ENCODE data around the gene AFP.

Gene AFP

GRCh38 chr4:73419106-73420038 lies 16.6 kb upstream of the AFP start:
- H3K4me3 ChIP-seq (replicated peaks in 1 of 2; ENCODE audit: low read depth in 2 of 2, low read length in 2 of 2): no peak overlapping the region
- DNase-seq (ENCODE audit: low read depth in 2 of 2): no peak
- TF ChIP-seq CTCF (IDR thresholded peaks at IDR 0.05; ENCODE audit: low read depth, low read length): no peak

- H3K4me3 ChIP-seq (replicated peaks in 1 of 2; ENCODE audit: low read depth in 2 of 2, low read length in 2 of 2): no peak overlapping the region
- no peak for TF ChIP-seq CTCF (IDR thresholded peaks at IDR 0.05; ENCODE audit: low read depth, low read length)
- no peak for DNase-seq (ENCODE audit: low read depth in 2 of 2)
Observed at GRCh38 chr4:73420615-73421014, 15.4 kb upstream of the AFP start.

GRCh38 chr4:73421708-73422457 lies 14.1 kb upstream of the AFP start:
- no peak for TF ChIP-seq CTCF (IDR thresholded peaks at IDR 0.05; ENCODE audit: low read depth, low read length)
- no peak overlapping the region for H3K4me3 ChIP-seq (replicated peaks in 1 of 2; ENCODE audit: low read depth in 2 of 2, low read length in 2 of 2)
- DNase-seq (ENCODE audit: low read depth in 2 of 2): no peak

DNA sequence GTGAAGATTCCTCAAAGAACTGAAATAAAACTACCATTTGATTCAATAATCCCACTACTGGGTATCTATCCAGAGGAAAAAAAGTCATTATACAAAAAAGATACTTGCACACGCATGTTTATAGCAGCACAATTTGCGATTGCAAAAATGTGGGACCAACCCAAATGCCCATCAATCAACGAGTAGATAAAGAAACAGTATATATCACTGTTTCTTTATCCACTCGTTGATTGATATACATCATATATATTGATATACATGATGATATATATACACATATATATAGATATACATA lies 13.6 kb upstream of the AFP start:
- no peak overlapping the region for H3K4me3 ChIP-seq (replicated peaks in 1 of 2; ENCODE audit: low read depth in 2 of 2, low read length in 2 of 2)
- TF ChIP-seq CTCF (IDR thresholded peaks at IDR 0.05; ENCODE audit: low read depth, low read length): no peak
- DNase-seq (ENCODE audit: low read depth in 2 of 2): no peak

GRCh38 chr4:73423184-73423583 lies 12.8 kb upstream of the AFP start:
- H3K4me3 ChIP-seq (replicated peaks in 1 of 2; ENCODE audit: low read depth in 2 of 2, low read length in 2 of 2): no peak overlapping the region
- no peak for TF ChIP-seq CTCF (IDR thresholded peaks at IDR 0.05; ENCODE audit: low read depth, low read length)
- no peak for DNase-seq (ENCODE audit: low read depth in 2 of 2)

- no peak overlapping the region for H3K4me3 ChIP-seq (replicated peaks in 1 of 2; ENCODE audit: low read depth in 2 of 2, low read length in 2 of 2)
- DNase-seq (ENCODE audit: low read depth in 2 of 2): no peak
- TF ChIP-seq CTCF (IDR thresholded peaks at IDR 0.05; ENCODE audit: low read depth, low read length): no peak
Observed at GRCh38 chr4:73426666-73427065, 9.4 kb upstream of the AFP start.
